Testis (tissue), 2 donors: ENCODE data around the gene CDKAL1.

ENCODE experiments used
- CTCF ChIP-seq, 3 experiments: fragments of 450-650 bp in 2 of 3; fragments of 200-600 bp in 1 of 3; sonication (generic) in 1 of 3; IDR thresholded peaks; one replicate each; pipeline ENCODE4 v1.5.1; 2016 to 2019; ENCODE audit warnings: antibody characterized with exemption in 3 of 3, mild to moderate bottlenecking in 2 of 3, moderate library complexity in 1 of 3
- POLR2A ChIP-seq: fragments of 450-650 bp; IDR thresholded peaks from one replicate; pipeline ENCODE4 v1.6.1; 2017; ENCODE audit warnings: antibody characterized with exemption, mild to moderate bottlenecking, moderate library complexity

DNA sequence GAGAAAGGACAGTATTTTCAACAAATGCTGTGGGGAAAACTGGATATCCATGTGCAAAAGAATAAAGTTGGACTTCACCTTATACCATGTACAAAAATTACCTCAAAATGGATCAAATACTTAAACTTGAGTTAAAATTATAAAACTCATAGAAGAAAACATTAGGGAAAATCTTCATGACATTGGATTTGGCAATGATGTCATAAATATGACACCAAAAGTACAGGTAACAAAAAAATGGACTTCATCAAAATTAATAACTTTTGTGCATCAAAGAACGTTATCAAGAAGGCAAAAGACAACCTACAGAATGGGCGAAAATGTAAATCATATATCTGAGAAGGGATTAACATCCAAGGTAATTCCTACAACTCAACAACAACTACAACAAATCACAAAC, 704.0 kb downstream of the CDKAL1 start:
- no peak for TF ChIP-seq CTCF (IDR thresholded peaks at IDR 0.05)
- no peak for TF ChIP-seq POLR2A
